HG03521 (cell line): Measurements from ENCODE around the gene BLVRB.
A peak's percentile ranks its signal among the peaks of the same experiment; 100 is the strongest.

Experiments used
- ATAC-seq: cut with Tn5 transposase; IDR thresholded peaks from one replicate; pipeline ENCODE4 v1.9.1; 2021; ENCODE audit warnings: mild to moderate bottlenecking, moderate library complexity; ENCODE audit not compliant: unreplicated experiment

Gene BLVRB

DNA sequence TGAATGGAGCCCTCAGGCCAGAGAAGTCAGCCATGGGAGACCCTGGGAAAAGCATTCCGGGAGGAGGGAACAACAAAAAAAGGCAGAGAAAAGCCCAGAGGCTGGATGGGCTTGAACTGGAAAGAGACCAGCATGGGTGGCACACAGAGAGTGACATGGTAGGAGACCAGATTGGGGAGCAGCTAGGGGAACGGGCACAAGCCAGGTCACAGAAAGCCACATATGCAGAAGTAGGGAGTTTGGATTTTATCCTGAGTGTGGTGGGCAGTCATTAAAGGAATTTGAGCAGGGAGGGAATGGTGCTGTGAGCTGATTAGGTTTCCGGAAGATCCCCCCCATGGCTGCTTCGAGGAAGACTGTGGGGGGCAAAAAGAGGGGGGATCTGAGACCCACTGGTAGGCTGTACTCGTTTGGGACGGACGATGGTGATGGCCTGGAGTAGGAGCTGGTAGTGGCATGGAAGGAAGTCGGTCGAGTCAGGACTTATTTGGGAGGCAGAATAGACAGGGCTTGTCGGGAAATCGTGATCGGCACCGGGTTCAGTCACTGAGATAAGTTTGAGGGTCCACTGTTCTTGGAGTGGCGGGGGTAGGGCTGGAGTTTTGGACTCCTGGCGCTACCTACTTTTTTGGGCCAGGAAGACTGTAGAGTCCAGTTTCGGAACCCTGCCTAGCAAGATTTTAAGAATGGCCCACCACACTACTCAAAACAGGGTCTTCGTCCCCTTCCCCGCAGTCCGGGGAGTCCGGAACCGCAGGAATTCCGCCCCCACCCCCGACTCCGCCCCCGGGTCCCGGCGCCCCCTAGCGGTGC lies 40.7 kb downstream of the BLVRB start:
- ATAC-seq: no peak

DNA sequence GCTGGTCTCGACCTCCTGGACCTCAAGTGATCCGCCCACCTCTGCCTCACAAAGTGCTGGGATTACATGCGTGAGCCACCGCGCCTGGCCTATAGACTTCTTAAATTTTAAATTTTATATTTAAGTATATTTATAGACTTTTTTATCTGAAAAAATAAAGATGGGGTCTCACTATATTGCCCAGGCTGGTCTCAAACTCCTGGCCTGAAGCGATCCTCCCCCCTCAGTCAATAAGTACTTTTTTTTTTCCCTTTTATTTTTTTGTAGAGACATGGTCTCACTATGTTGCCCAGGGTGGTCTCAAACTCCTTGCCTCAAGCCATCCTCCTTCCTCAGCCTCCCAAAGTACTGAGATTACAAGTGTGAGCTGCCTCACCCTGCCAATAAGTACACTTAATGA lies 41.6 kb downstream of the BLVRB start:
- no peak for ATAC-seq

DNA sequence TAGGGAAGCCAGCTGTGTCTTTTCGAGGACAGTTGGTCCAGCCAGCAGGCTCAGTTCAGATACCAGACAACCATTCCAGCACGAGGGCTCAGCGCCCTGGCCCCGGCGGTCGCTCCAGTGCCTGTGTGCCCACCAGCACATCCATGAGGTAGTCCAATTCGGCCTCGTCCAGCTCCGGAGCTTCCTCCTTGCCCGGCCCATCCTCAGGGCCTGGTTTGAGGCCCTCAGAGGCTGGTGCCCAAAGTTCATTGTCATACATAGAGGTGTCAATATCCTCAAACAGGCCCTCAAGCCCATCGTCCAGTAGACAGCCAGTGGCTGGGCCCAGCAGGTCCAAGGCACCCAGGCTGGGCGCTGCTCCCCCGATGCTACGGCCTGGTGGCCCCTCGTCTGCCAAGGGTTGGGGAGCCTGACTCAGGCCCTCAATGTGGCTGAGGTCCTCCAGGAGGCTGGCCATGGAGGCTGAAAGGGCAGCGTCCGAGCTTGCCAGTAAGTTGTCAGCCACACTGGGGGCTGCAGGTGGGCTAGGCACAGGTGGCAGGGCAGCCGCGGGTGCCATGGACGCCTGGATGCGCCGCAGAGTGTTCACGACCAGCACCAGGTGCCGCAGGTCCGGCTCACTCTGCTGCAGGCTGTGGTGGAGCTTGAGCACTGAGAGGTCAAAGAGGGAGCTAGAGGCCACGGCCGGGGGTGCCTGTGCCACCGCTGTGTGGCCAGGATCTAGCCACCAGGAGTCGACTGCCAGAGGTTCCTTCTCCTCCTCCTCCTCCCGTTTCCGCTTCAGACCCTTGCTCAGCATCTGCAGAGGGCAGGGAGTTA lies 42.6 kb downstream of the BLVRB start:
- ATAC-seq: no peak

DNA sequence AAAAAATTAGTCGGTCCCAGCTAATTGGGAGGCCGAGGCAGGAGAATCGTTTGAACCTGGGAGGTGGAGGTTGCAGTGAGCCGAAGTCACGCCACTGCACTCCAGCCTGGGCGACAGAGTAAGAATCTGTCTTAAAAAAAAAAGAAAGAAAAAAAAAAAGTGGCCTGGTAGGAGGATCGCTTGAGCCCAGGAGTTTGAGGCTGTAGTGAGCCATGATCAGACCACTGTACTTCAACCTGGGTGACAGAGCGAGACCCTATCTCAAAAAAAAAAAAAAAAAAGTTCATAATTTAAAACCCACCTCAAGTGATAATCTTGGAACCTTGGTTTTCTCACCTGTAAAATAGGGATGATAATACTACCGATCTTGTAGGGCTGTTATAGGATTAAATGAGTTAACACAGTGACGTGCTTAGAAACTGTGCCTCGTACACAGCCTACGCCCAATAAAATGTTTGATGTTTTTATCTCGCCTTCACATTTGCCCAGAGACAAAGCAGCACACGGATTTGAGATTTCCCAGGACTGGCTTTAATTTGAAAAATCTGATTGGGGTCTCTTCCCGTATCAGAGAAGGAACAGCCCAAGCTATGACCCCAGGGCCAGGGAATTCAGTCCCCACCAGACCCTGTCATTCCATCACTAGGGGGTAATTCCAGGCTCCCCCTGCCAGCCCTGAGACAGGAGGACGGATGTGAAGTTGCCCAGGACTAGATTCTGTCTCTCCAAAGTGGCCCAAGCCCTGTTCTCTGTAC lies 43.4 kb downstream of the BLVRB start:
- ATAC-seq: no peak

DNA sequence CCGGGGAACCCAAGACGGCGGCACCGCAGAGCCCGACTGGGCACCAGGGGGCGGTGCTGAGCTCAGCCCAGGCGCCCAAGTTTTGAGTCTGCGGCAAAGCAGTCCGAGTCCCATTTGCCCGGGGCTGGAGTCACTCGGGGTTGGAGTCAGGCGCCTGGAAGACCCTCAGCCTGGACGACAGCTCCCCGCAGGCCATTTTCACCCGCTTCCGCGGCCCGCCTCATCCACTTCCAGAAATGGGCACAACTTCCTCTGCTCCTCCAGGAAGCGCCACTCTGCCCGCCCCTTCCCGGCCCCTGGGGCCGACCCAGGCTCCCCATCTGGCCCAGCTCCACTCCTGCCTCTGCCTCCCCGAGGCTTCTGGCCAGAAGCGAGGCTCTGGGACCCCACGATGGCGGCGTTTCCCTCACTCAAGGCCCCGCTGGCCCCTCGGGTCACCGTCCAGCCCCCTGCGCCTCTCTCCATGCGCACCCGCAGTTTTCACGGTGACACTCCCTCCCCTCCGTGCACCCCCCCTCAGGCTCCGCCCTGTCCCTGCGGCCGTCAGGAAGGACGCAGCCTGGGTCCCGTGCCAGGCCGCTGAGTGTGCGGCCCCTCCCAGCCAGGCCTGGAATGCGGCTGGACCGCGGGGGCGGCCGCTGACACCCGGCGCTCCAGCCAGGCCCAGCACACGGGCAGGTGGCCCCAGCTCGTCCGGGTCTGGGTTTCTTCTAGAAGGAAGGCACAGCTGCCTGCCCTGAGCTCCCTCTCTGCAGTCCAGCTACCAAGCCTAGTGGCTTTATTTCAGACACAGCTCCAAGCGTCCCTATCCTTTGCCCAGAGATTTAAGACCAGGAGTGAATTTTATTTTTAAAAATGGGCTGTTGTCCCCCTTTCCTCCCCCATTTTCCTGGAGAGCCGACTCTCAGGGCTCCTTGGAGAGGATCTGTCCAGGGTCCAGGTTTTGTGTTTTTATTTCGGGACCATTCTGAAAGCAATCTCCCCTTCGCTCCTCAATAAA lies 44.5 kb downstream of the BLVRB start:
- ATAC-seq: peak; percentile 33

DNA sequence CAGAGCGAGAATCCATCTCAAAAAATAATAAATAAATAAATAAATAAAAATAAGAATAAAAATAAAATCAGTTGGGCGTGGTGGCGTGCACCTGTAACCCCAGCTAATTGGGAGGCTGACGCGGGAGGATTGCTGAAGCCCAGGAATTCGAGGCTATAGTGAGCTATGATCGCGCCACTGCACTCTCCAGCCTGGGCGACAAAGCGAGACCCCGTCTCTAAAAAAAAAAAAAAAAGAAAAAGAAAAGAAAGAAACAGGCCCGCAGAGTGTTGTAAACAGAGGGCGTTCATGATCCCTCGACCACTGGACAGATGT lies 45.1 kb downstream of the BLVRB start:
- ATAC-seq: no peak

DNA sequence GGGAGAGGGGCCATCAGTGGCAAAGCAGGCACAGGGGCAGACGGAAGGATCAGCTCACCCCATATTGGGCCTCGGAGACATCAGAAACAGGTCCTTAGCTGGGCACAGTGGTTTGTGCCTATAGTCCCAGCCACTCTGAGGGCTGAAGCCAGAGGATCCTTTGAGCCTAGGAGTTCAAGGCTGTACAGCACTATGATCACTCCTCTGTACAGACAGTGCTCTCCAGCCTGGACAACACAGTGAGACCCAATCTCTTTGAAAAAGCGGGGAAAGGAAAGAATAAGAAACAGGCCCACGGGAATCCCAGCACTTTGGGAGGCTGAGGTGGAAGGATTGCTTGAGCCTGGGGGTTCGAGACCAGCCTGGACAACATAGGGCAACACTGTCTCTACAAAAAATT lies 45.8 kb downstream of the BLVRB start:
- ATAC-seq: no peak

DNA sequence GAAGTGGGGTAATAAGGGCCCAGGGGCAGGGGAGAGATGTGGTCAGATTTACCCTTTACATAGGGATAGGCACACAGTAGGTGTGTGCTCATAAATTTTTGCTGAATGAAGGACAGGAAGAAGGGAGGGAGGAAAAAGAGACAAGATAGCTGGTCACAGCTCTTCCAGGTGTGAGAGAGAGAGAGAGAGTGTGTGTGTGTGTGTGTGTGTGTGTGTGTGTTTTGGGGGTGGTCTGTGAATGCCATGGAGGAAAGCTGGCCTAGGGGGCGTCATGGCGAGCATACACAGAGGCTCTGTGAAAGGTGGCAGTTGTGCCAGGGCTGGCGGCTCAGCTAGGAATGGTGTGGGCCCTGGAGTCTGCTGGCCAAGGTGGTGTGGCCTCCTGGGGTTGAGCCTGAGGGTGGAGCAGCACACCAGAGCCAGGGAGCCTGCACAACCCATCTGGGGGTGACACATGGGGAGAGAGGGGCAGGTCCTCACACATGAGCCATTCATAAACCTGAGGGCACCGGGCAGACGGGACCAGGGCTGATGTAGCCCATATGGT lies 46.4 kb downstream of the BLVRB start:
- ATAC-seq: no peak

DNA sequence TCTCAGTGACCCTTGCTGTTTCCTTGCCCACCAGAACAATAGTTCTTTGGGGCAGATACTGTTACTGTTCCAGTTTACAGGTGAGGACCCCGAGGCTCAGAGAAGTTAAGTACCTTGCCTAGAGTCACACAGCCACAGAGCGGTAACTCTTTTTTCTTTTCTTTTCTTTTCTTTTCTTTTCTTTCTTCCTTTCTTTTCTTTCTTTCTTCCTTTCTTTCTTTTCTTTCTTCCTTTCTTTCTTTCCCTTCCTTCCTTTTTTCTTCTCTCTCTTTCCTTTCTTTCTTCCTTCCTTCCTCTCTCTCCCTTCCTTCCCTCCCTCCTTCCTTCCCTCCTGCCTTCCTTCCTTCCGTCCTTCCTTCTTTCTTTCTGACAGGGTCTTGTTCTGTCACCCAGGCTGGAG lies 47.5 kb downstream of the BLVRB start:
- no peak for ATAC-seq

DNA sequence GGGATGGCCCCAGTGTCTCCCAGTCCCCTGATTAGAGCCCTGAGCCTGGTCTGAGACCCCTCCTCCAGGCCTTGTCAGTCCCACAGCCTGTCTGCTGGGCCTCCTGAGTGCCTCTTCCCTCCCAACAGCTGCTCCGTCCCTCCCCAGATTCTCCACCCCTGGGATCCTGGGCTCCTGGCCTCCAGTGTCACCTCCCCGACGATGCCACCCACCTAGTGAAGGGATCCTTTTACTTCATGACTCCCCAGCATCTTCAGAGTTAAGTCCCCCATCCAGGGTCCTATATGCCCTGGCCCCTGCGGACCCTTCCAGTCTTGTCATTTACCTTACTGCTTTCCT lies 47.9 kb downstream of the BLVRB start:
- no peak for ATAC-seq

DNA sequence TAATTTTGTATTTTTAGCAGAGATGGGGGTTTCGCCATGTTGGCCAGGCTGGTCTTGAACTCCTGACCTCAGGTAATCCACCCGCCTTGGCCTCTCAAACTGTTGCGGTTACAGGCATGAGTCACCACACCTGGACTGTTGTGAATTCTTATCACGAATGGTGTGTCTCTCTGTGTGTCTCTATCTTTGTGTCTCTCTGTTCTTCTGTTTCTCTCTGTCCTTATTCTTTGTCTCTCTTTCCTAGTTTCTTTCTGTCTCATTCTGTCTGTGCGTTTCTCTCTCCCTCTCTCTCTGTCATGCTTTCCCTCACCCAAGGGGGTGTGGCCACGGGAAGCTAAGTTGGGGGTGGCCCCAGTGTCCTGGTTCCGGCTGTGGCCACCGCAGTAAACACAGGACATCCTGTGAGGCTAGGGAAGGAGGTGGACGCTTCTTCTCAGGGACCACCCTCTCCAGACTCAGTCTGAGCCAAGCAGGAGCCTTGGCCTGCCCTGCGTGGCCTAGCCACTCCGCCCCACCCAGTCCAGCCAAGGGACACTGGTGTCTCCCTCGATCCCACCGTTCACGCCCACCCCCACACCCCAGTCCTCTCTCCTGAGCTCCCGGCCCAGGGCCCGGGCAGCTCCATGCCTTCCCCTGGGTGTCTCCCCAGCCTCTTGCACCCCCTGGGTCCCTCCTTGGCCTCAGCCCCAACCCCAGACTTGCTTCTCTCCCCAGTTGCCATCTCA lies 48.5 kb downstream of the BLVRB start:
- ATAC-seq: no peak

DNA sequence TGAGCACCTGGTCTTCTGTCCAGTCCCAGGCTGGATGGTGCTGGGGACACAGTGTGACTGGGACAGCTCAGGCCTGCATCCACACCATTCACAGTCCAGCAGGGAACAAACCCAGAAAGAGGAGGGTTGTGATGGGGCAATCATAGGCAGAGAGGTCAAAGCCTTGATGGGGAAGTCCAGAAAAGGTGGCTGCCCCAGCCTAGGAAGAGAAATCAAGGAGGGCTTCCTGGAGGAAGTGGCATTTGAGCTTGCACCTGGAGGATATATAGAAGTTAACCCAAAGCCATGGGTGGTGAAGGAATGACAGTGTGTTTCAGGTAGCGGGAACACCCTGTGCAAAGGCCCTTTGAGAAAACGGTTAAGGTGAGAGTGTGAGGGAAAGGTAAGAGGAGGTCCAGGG lies 49.8 kb downstream of the BLVRB start:
- ATAC-seq: no peak

DNA sequence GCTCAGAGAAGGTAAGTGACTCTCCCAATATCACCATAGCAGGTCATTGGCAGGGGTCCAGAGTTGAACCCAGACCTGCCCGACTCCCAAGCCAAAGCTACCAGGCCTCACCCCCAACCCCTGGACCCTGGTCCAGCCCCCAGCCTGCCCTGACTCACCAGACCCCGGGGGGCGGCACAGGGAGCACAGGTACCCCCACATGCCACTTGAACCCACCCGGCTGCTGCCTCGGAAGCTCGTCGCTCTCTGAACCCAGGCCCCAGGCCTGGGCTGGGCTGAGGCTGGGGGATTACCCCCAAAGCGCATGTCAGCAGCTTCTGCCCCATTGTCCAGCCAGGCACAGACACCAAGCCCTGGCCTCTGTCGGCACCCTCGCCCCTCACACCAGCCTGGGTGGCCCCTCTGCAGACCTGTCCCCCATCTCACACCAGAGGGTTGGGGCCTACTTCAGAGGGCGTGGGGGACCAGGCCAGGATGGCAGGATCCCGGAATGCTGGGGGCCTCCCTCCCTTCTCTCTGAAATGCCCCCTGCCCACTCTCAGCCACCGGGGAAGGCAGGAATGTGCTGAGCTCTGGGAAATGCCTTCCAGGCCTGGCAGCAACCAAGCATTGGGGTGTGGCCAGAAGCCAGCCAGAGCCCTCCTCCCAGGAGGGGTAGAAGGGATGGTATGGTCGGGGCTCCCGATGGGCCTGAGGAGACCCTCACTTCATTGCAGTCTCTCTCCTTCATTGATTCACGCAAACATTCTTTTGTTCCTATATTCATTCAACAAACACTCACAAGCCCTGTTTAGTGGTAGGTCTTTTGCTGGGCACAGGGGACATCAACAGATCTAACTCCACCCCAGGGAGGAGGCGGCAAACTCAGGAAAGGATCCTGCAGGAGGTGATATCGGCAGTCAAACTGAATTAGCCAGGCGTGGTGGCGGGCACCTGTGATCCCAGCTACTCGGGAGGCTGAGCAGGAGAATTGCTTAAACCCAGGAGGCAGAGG lies 50.7 kb downstream of the BLVRB start:
- ATAC-seq: no peak

DNA sequence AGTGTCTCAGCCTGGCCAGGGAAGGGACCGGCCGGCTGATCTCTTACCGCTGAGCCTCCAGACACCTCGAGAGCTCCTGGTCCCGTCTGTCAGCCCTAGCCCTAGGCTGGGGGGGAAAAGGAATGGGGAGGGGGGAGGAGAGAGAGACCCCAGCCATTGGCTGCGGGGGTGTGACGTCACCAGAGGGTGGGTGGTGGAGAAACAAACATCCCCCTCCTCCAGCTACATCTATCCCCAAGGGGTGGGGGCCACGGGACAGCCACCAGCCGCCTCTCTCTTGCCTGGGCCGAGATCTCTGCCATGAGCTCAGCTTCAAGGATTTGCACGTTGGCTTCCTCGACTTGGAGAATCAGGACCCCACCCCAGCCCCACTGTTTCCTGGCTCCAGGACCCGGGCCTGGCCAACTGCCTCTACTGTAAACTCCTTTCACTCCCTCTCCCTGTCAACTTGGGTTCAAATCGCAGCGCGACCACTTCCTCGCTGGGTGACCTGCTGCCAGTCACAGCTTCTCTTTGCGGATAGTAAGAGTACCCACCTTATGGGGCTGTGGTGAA lies 52.2 kb downstream of the BLVRB start, which contains the start of gene PRX:
TSS of gene PRX (minus strand) at position 88 of the 555 bp plus-strand sequence. CDS start 5,446 bp downstream, outside the sequence.
- ATAC-seq: no peak

DNA sequence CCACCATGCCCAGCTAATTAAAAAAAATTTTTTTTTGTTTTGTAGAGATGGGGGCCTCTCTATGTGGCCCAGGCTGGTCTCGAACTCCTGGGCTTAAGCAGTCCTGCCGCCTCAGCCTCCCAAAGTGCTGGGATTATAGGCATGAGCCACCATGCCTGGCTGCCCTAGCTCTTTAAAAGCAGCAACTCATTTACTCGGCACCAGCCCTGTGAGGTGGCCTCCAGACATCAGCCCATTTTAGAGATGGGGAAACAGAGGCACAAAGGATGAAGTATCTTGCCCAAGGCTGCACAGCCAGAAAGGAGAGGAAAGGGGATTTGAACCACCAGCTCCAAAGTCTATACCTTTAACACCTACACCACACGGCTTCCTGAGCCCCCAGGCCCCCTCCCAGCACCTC lies 52.7 kb downstream of the BLVRB start:
- no peak for ATAC-seq

DNA sequence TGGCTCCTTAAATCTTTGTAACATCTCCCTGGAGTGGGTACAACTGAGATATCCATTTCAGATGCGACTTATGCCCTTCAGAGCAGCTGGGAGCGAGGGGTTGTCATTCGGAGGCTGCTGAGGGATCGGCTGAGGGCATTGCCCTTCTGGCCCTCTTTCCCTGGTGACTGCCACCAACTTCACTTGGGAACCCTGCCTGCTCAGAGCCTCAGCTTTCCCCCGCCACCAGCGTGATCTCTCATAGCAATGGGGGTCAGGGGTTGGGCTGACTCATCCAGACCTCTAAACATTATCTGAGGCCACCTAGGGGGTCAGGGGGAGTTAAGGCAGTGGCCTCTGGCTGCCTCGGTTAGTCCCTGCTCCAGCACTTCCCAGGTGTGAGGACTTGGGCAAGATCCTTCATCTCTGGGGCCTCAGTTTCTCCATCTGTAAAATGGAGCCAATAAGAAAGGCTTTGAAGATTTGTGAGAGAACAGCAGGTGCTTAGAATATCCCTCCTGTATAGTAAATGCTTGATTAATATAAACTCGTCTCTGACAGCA lies 53.5 kb downstream of the BLVRB start:
- ATAC-seq: no peak

DNA sequence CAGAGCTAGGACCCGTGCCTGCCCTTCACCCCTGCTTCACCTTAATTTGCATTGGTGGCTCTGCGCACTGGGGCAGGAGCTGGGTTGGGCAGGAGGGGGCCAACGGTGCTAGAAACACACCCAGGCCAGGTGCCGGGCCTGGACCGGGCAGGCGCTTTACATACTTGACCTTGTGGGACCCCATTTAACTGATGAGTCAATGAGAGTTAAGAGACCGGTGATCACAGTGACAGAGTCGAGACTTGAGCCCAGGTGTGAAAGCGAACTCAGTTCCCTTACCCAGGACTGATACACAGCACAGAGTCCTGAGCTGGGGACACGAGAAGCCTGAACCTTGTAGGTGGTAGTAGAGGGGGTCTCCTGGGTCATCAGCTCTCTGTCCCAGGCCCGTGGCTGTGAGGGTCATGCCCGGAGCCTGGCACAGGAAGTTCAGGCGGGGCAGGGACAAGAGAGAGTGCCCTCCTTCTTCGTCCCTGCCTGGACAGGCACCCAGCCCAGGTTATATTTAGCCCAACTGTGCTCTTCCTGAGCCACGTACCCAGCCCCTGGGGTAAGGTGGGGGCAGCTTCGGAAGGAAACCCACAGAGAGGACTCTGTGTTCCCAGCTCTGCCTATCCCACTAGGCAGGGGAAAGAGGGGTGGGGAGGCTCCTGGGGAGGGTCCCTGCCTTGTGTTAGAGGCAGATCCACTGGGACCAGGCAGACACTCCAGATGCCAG lies 54.3 kb downstream of the BLVRB start:
- no peak for ATAC-seq
